Smooth muscle cell (in vitro differentiated cells): ENCODE data around the gene MCHR1. TPM values are rescaled to one million over a fixed set of nuclear protein-coding genes. Genes with fewer than 3 reads are reported as not detected.
A peak's percentile ranks its signal among the peaks of the same experiment; 100 is the strongest.

Experiments used
- DNase-seq: peaks from one replicate; lab custom pipeline; 2025; ENCODE audit not compliant: unreplicated experiment; lab: John Stamatoyannopoulos, UW
- H2AFZ ChIP-seq: fragments of 200-600 bp; sonication (generic); 2 replicates; pipeline ENCODE4 v1.6.0; 2016; ENCODE audit warnings: antibody characterized with exemption, low read depth, mild to moderate bottlenecking
- H3F3A ChIP-seq: fragments of 200-600 bp; sonication (generic); 2 replicates; pipeline ENCODE4 v1.6.0; 2017; ENCODE audit warnings: antibody characterized with exemption, low read depth
- H3K27ac ChIP-seq: fragments of 200-600 bp; sonication (generic); 2 replicates; pipeline ENCODE4 v1.5.1; 2016; ENCODE audit warnings: low read depth, mild to moderate bottlenecking
- H3K27me3 ChIP-seq: fragments of 200-600 bp; sonication (generic); 2 replicates; pipeline ENCODE4 v1.6.1; 2016; ENCODE audit warnings: low read depth, mild to moderate bottlenecking
- H3K36me3 ChIP-seq: fragments of 200-600 bp; sonication (generic); 2 replicates; pipeline ENCODE4 v1.5.1; 2016; ENCODE audit warnings: low read depth
- H3K4me1 ChIP-seq: fragments of 200-600 bp; sonication (generic); 2 replicates; pipeline ENCODE4 v1.5.1; 2016; ENCODE audit warnings: low read depth
- H3K4me2 ChIP-seq: fragments of 200-600 bp; sonication (generic); 2 replicates; pipeline ENCODE4 v1.6.0; 2016; ENCODE audit warnings: mild to moderate bottlenecking
- H3K4me3 ChIP-seq: fragments of 200-600 bp; sonication (generic); 2 replicates; pipeline ENCODE4 v1.5.1; 2016; ENCODE audit warnings: mild to moderate bottlenecking
- H3K79me2 ChIP-seq: fragments of 200-600 bp; sonication (generic); 2 replicates; pipeline ENCODE4 v1.6.0; 2016; ENCODE audit warnings: low read depth, mild to moderate bottlenecking
- H3K9ac ChIP-seq: fragments of 200-600 bp; sonication (generic); 2 replicates; pipeline ENCODE4 v1.6.0; 2016; ENCODE audit warnings: low read depth
- H3K9me3 ChIP-seq: fragments of 200-600 bp; sonication (generic); replicated peaks from 2 replicates; pipeline ENCODE4 v1.5.1; 2016; ENCODE audit warnings: low read depth
- H4K20me1 ChIP-seq: fragments of 200-600 bp; sonication (generic); 2 replicates; pipeline ENCODE4 v1.6.0; 2016; ENCODE audit warnings: low read depth
- CTCF ChIP-seq: fragments of 200-600 bp; sonication (generic); IDR thresholded peaks from 2 replicates; pipeline ENCODE4 v1.5.1; 2017; ENCODE audit warnings: borderline replicate concordance, mild to moderate bottlenecking, antibody characterized with exemption; ENCODE audit not compliant: insufficient read depth, poor library complexity, severe bottlenecking
- WGBS: methylation state at CpG from one replicate; pipeline ENCODE4 v1.1.7; 2016; ENCODE audit warnings: low lambda C conversion rate; 5-methylcytosine and 5-hydroxymethylcytosine counted together
- polyA plus RNA-seq: library from polyadenylated mRNA; unstranded; fragments of >200 nt; fragmentation: Nextera tagmentation; extraction: Ambion mirVana; gene quantifications from 2 replicates; pipeline ENCODE4 v1.2.1, GENCODE V29; 2016
- total RNA-seq: library from RNA; depleted of rRNA; stranded (reverse); fragments of >200 nt; gene quantifications from 2 replicates; pipeline ENCODE4 v1.2.3, GENCODE V29; 2014

Gene MCHR1
- total and polyA plus RNA-seq, 2 experiments from 2014 or later = 18.9 to 24.6 TPM

GRCh38 chr22:40661671-40662070, 17.6 kb upstream of the MCHR1 start:
- no peak for DNase-seq
- Histone ChIP-seq H3K27ac (no peak overlapping the region), H3K27me3 (no peaks in the 10 kb centered on the region)

GRCh38 chr22:40665312-40665711, 14.0 kb upstream of the MCHR1 start:
- peaks cover 41% of the 10 kb centered on the region for H3F3A ChIP-seq
- H3K4me1 ChIP-seq = no peaks in the 10 kb centered on the region
- H3K9ac ChIP-seq = peak overlapping the region; percentile 25
- WGBS = 66% methylated on average over 4 of the region's 4 CpGs
- no peaks in the 10 kb centered on the region for H4K20me1 ChIP-seq
- H2AFZ ChIP-seq = no peak overlapping the region
- no peaks in the 10 kb centered on the region for H3K27me3 ChIP-seq
- peak overlapping the region; percentile 87 for H3K27ac ChIP-seq
- no peak for DNase-seq
- H3K36me3 ChIP-seq = no peaks in the 10 kb centered on the region
- no peaks in the 10 kb centered on the region for H3K79me2 ChIP-seq
- no peak for TF ChIP-seq CTCF
- no peaks in the 10 kb centered on the region for H3K9me3 ChIP-seq
- H3K4me2 ChIP-seq = peak overlapping the region; percentile 0
- H3K4me3 ChIP-seq = no peak overlapping the region

More at GRCh38 chr22:40661671-40662070, 17.6 kb upstream of the MCHR1 start:
- H3K4me2 ChIP-seq = no peak overlapping the region
- no peaks in the 10 kb centered on the region for H3K79me2 ChIP-seq
- H3K4me3 ChIP-seq = no peak overlapping the region
- H3K9me3 ChIP-seq = no peaks in the 10 kb centered on the region
- WGBS = 95% methylated on average over 7 of the region's 7 CpGs
- peaks cover 20% of the 10 kb centered on the region for H3F3A ChIP-seq
- no peak for TF ChIP-seq CTCF
- H2AFZ ChIP-seq = no peak overlapping the region
- H4K20me1 ChIP-seq = no peaks in the 10 kb centered on the region
- no peak overlapping the region for H3K9ac ChIP-seq
- H3K4me1 ChIP-seq = no peaks in the 10 kb centered on the region
- H3K36me3 ChIP-seq = no peaks in the 10 kb centered on the region

- DNase-seq = no peak
Observed at GRCh38 chr22:40666151-40666848, 13.0 kb upstream of the MCHR1 start.

More at GRCh38 chr22:40666151-40666848, 13.0 kb upstream of the MCHR1 start:
- no peak overlapping the region for H2AFZ ChIP-seq
- no peaks in the 10 kb centered on the region for H3K4me1 ChIP-seq
- H3K27me3 ChIP-seq = no peaks in the 10 kb centered on the region
- no peak for TF ChIP-seq CTCF
- no peaks in the 10 kb centered on the region for H3K36me3 ChIP-seq
- no peaks in the 10 kb centered on the region for H3K79me2 ChIP-seq
- peak overlapping the region; percentile 87 for H3K27ac ChIP-seq
- H3K9ac ChIP-seq = no peak overlapping the region
- H3K4me2 ChIP-seq = peak overlapping the region; percentile 47
- peaks cover 41% of the 10 kb centered on the region for H3F3A ChIP-seq
- no peak overlapping the region for H3K4me3 ChIP-seq
- WGBS = 54% methylated on average over 7 of the region's 7 CpGs
- H4K20me1 ChIP-seq = no peaks in the 10 kb centered on the region
- no peaks in the 10 kb centered on the region for H3K9me3 ChIP-seq
